GM19035 (cell line): Measurements from ENCODE around the gene PPFIA4.
"Not testable (repeated sequence)": the region's sequence is repeated elsewhere in the genome, so short reads cannot be mapped to it uniquely, and the experiment has no call there.

ENCODE experiments used
- ATAC-seq: cut with Tn5 transposase; IDR thresholded peaks from one replicate; pipeline ENCODE4 v1.9.1; 2021; ENCODE audit not compliant: unreplicated experiment

Gene PPFIA4

DNA sequence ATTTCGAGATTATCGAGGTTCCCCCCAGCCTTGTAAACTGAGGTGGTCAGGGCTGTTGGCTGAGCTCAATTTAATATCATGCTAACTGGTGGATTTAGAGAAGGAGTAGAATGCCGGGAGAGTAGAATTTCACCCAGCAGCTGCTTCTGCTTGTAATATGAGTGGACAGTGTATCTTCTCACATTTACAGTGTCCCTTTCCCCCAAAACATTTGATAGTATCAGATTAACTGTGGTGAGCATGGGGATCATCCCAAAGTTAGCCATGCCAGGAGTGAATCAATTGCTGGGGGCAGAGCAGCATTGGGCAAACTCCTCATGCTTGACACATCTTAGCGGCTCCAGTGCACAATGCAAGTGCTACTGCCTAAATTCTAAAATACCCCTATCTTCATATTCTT, 9.2 kb upstream of the PPFIA4 start:
- ATAC-seq = no peak

- no peak for ATAC-seq
These were observed 8.6 kb upstream of the PPFIA4 start for GRCh38 chr1:203017692-203018091.

GRCh38 chr1:203022855-203023254, 3.4 kb upstream of the PPFIA4 start:
- not testable (repeated sequence) for ATAC-seq

GRCh38 chr1:203025686-203026030, 633 bp upstream of the PPFIA4 start:
- no peak for ATAC-seq

DNA sequence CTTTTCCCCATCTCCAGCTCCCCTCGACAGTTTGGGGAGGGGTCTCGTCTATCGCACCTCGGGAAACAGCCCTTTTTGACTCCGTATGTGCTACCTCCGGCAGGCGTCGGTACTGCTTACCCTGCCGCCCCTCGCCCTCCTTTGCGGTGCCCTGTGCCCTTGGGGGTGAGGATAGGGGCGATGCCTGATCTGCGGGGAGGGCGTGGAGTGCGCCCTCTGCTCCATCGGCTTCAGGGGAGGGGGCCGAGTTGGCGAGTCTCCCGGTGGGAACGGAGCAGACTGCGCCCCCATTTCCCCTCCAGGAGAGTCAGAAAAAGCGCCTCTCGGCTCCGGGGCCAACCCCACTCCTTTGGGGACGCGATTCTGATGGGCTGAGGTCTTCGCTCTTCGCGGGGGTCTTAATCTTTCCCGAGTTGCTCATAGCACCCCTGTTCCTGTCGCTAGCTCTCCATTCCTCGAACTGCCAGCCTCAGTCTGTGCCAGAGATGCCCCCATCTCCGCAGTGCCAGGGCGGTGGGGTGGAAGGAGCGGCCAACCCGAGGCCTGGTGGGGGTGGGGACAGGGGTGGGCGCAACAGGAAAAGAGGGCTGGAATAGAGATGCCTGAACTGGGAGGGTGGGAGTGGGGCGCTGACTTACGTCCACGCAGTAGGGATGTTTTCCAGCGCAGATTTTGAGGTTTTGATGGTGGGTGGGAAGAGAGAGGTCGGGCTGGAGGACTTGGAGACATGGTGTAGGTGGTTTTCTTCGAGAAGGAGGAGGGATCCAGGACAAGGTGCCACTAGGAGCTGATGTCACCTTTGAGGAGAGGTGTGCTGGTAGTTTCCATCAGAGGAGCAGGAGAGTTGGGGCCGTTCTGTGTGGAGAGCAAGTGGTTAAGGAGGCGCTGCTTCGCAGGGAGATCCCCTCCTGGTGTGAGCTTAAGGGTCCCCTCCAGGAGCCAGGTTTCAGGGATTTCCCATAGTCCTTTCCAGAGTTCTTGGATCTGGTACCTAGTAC, 674 bp downstream of the PPFIA4 start:
- ATAC-seq = peak; percentile 26

DNA sequence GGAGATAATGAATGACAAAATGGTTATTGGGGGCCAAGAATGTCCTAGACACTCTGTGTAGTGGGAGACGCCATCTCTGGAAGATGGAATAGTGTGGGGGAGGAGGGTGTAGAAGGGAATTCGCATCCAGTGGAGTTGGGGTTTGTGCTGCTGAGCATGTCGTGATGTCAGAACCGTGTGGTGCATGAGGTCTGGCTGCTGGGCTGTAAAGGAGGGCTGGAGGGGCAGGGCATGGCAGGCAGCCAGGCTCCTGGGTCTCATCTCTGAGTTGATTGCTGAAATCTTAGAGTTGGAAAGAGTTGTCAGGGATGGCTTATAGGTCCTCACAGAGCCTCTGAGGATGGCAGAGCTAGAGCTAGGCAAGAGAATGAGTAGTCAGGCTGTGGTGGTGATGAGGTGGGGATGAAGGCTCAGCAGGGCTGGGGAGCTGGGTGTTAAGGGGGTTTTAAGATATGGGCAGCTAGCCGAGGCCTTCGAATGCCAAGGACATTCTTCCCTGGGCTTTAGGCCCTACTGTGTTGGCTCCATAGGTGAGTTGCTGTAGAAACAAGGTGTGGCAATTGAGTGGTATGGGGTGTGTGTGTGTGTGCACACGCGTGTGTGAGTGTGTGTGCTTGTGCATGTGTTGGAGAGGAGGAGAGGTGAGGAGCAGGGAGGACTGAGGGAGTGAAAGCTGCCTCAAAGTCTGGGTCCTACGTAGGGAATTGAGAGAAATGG, 1.9 kb downstream of the PPFIA4 start:
- ATAC-seq = no peak

- no peak for ATAC-seq
These were observed 2.7 kb downstream of the PPFIA4 start for GRCh38 chr1:203028784-203029553.

DNA sequence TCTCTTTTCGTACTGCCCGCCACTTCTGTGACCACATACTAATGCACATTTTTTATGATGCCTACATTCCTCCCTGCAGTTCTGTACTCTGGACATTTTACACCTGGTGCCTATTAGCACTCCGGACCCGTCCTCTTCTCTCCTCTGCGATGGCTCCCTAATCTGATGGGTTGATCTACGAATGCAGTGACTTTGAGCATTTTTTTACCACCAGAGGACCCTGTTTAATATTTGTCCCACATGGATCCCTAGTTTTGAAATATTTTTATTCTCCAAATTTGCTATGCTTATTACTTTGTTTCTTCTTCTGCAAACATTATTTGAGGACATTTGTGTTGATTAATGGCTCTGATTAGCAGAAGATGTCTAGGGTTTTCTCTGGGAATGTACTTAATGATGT, 5.2 kb downstream of the PPFIA4 start:
- no peak for ATAC-seq

GRCh38 chr1:203033287-203033686, 7.0 kb downstream of the PPFIA4 start:
- ATAC-seq = no peak

DNA sequence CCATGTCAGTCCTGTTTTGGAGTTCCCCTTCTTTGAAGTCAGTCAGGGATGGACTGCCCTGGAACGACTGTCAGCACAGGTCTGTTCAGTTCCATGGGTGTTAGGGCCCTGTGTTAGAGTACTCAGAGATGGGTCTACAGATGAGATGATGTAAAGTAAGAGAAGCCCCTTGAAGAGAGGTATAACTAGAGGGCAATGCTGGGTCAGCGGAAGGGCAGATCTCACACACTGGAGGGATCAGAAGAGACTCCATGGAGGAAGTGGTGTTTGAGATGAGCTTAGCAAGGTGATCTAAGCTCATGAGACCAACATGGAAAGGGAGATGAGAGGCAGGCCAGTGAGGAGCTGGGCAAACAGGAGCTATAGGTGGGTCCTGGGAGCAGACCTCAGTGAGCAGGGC, 7.6 kb downstream of the PPFIA4 start:
- ATAC-seq = no peak

DNA sequence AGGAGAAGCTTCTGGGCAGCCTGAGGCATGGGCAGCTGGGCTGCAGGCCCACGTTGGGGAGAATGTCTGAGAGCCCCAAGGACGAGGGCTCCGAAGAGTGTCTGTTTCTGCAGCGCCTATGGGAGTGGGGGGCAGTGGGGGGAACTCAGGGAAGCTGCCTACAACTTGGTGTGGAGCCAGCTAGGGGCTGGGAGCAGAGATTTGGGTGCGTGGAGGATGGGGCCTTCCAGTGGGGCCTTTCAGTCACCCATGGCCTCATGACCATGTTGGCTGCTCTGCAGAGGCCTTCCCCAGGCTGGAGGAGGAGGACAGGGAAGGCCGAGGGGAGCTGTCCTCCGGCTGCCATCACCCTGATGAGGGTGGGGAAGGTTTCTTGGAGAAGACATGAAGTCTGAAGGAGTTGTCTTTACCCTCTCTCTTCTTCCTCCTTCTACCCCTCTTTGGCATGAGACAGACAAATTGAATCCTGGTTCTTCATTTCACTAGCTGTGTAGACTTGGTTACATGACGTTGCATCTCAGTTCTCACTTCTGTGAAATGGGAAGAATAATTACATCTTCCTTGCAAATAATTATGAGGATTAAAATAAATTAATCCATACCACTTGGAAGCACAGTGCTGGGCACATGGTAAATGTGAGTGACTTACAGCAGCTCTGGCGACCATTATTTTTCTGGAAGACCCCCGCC, 8.3 kb downstream of the PPFIA4 start:
- no peak for ATAC-seq

DNA sequence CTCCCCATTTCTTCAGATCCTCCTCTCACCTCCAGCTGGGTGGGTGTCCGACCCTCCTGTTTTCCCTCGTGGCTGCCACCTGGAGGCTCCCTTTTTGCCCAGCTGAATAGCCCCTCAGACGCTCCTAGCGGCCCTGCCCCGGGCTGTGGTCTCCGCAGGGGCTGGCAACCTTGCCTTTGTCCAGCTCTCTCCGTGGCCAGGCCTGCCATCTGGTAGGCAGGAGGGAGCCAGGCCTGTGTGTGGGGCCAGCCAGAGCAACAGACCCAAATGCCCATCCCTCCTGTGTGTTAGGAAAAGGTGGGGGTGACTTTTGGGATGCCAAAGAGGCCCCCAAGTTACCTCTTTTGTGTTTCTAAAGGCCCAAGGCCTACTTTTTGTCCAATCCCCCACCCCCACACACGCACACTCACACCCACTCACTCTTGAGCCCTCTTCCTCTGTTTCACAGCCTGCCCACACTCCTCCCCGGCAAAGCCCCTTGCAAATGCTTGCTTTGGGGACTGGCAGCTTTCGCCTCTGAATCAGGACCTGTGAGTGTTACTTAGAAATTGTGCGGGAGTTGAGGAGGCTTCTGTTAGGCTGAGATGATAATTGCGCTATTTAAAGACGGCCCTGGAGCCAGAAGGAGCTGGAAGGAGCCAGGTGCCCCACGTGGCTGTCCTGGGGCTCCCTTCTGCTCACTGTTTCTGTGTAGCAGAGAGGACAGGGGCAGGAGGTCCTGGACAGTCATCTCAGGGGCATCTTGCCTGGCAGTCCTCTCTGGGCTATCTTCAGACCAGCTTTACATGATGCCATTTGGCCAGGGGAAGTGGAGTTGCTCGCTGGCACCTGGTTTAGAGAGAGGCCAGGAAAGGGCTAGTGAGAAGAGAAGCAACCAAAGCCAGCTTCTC, 9.1 kb downstream of the PPFIA4 start:
- no peak for ATAC-seq

DNA sequence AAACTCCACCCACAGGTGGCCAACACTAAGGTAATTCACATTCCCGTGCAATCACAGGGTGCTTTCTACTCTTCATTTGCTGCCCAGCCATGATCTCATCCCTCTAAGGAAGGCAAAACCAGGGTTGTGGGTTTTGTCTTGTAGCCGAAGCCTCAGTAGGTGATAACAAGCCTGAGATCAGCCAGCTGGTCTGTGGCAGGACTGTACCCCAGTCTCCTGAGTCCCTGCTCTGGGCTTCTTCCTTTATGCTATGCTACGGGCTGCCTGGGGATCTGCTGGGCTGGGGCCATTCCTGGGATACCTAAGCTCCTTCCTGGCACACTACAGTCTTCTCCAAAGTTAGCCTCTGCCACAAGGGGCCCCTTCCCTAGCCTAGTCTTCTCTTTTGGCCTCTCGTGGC, 9.8 kb downstream of the PPFIA4 start:
- ATAC-seq = no peak

- no peak for ATAC-seq
These were observed 10.2 kb downstream of the PPFIA4 start for GRCh38 chr1:203036537-203036936.

DNA sequence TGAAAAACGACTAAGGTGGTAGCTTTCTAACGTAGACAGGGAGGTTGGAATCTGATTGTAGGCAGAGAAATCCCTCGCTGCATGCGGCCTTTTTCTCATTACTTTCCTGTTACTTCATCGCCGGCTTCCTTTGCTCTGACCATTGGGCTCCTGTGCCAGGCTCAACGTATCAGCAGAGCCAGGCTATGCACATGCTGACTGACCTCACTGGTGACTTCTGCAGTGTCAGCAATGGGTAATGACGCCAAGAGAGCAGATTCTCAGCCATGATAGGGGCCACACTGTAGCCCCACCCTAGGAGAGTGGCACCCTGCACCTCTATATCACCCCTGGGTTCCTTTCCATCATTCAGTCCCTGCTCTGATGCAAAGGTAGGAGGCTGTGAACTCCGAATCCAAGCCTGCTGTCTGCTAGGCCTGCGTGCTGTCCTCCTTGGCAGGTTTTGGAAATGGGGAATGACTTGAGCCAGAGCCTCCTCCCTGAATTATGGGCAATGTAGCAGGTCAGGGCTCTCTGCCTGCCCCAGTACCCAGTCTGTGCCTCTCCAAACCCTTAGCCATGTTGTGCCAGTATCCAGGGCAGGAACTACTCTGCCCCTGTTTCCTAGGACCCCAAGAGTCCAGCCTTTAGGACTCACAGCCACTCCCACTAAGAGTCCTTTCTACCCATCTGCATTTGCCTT, 11.4 kb downstream of the PPFIA4 start:
- ATAC-seq = no peak

GRCh38 chr1:203038217-203038741, 12.0 kb downstream of the PPFIA4 start:
- ATAC-seq = peak; percentile 57

GRCh38 chr1:203038891-203039608, 12.8 kb downstream of the PPFIA4 start:
- no peak for ATAC-seq
